ENCODE data around the gene ZNF511. TPM values are rescaled to one million over a fixed set of nuclear protein-coding genes. Genes with fewer than 3 reads are reported as not detected.
A peak's percentile ranks its signal among the peaks of the same experiment; 100 is the strongest.

ZNF511 gene
- total RNA-seq, 1 donor, result 24.6 TPM

DNA sequence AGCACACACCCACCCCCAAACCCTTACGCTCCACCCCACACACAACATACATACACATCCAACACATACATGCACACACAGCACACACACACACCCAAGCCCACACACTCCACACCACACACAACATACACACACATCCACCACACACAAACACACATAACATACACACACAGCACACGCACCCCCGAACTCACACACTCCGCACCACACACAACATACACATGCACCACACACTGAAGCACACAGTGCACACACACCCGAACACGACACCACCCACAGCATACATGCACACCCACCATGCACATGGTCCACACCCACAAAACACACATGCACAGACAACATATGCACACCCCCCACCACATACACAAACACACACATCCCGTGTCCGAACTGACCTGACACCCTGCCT lies 40.5 kb downstream of the ZNF511 start:
- H3K4me3 ChIP-seq (ENCODE audit: insufficient read depth, low read length), result no peak overlapping the region
- H3K4me2 ChIP-seq (ENCODE audit: insufficient read depth, low read length), result no peak overlapping the region
- no peaks in the 10 kb centered on the region for H4K20me1 ChIP-seq (ENCODE audit: insufficient read depth, low read length)
- TF ChIP-seq, protein P1, sequence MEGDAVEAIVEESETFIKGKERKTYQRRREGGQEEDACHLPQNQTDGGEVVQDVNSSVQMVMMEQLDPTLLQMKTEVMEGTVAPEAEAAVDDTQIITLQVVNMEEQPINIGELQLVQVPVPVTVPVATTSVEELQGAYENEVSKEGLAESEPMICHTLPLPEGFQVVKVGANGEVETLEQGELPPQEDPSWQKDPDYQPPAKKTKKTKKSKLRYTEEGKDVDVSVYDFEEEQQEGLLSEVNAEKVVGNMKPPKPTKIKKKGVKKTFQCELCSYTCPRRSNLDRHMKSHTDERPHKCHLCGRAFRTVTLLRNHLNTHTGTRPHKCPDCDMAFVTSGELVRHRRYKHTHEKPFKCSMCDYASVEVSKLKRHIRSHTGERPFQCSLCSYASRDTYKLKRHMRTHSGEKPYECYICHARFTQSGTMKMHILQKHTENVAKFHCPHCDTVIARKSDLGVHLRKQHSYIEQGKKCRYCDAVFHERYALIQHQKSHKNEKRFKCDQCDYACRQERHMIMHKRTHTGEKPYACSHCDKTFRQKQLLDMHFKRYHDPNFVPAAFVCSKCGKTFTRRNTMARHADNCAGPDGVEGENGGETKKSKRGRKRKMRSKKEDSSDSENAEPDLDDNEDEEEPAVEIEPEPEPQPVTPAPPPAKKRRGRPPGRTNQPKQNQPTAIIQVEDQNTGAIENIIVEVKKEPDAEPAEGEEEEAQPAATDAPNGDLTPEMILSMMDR (IDR thresholded peaks at IDR 0.05; ENCODE audit: extremely low read depth, low read depth, low read length), result no peak
- no peak for DNase-seq (ENCODE audit: insufficient read length, low spot score, missing footprints)
- no peak overlapping the region for H3K27ac ChIP-seq (ENCODE audit: low read depth, low read length)
- no peaks in the 10 kb centered on the region for H3K9me3 ChIP-seq (ENCODE audit: low read depth, low read length)
- peaks cover 4% of the 10 kb centered on the region for H3K27me3 ChIP-seq (ENCODE audit: insufficient read depth, low read length)
- H3K79me2 ChIP-seq (ENCODE audit: insufficient read depth, low read length), result no peaks in the 10 kb centered on the region
- H2AFZ ChIP-seq (ENCODE audit: low read length), result no peak overlapping the region
- no peaks in the 10 kb centered on the region for H3K36me3 ChIP-seq (ENCODE audit: insufficient read depth, low read length)
- no peaks in the 10 kb centered on the region for H3K4me1 ChIP-seq (ENCODE audit: insufficient read depth, low read length)

DNA sequence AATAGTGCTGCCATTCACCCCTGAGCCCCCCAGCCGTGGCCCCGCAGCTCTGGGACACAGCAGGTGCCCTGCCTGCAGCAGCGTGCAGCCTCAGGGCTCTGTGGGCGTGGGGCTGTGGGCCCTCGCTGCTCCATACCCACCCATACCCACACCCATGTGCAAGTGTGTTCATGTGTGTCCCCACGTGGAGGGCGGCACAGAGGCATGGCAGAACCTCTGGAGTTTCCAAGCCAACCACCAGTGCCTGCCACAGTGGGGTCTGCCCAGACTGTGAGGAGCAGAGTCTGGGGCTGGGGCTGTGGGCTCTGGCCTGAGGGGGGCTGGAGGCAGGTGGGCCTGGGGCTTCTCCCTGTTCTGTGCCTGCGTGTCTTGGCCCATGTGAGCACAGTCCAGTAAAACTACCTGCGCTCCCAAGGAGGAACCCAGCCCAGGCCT lies 40.9 kb downstream of the ZNF511 start:
- Histone ChIP-seq H3K4me2 (ENCODE audit: insufficient read depth, low read length) (no peak overlapping the region), H2AFZ (ENCODE audit: low read length) (no peak overlapping the region), H3K9me3 (ENCODE audit: low read depth, low read length) (no peaks in the 10 kb centered on the region), H3K79me2 (ENCODE audit: insufficient read depth, low read length) (no peaks in the 10 kb centered on the region), H3K27me3 (ENCODE audit: insufficient read depth, low read length) (no peaks in the 10 kb centered on the region), H3K36me3 (ENCODE audit: insufficient read depth, low read length) (no peaks in the 10 kb centered on the region), H3K4me1 (ENCODE audit: insufficient read depth, low read length) (no peaks in the 10 kb centered on the region), H3K4me3 (ENCODE audit: insufficient read depth, low read length) (no peak overlapping the region), H3K27ac (ENCODE audit: low read depth, low read length) (no peak overlapping the region), H4K20me1 (ENCODE audit: insufficient read depth, low read length) (no peaks in the 10 kb centered on the region)
- TF ChIP-seq, protein P1 (IDR thresholded peaks at IDR 0.05; ENCODE audit: extremely low read depth, low read depth, low read length), result no peak
- no peak for DNase-seq (ENCODE audit: insufficient read length, low spot score, missing footprints)

DNA sequence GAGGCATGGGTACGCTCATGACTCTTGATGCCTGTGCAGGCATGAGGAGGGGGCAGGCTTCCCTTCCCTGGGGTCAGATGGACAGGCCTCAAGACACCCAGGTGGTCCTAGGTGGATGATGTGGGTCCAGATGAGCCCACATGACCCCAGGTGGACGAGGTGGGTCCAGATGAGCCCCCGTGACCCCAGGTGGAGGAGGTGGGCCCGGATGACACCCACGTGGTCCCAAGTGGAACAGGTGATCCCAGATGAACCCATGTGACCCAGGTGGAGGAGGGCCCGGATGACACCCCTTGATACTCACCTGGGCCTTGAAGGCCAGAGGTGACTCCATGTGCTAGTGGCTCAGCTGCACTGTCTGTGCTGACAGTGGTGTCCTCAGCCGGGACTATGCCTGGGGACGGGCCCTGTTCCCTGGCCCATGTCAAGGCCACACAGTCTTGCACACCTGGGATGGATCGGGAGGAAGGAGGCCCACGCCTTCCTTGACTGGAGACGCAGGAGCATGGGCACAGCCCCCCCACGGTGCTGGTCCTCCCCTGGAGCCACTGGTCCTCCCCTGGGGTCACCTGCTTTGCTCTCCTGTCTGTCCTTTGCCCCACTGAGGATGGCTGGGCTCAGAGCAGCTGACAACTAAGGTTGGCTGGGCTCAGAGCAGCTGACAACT lies 41.7 kb downstream of the ZNF511 start:
- no peak overlapping the region for H3K4me2 ChIP-seq (ENCODE audit: insufficient read depth, low read length)
- no peaks in the 10 kb centered on the region for H3K4me1 ChIP-seq (ENCODE audit: insufficient read depth, low read length)
- TF ChIP-seq, protein P1 (IDR thresholded peaks at IDR 0.05; ENCODE audit: extremely low read depth, low read depth, low read length), result no peak
- DNase-seq (ENCODE audit: insufficient read length, low spot score, missing footprints), result peak; percentile 72
- no peak overlapping the region for H2AFZ ChIP-seq (ENCODE audit: low read length)
- no peaks in the 10 kb centered on the region for H3K27me3 ChIP-seq (ENCODE audit: insufficient read depth, low read length)
- no peaks in the 10 kb centered on the region for H3K9me3 ChIP-seq (ENCODE audit: low read depth, low read length)
- H3K4me3 ChIP-seq (ENCODE audit: insufficient read depth, low read length), result no peak overlapping the region
- H3K27ac ChIP-seq (ENCODE audit: low read depth, low read length), result no peak overlapping the region
- no peaks in the 10 kb centered on the region for H3K79me2 ChIP-seq (ENCODE audit: insufficient read depth, low read length)
- H4K20me1 ChIP-seq (ENCODE audit: insufficient read depth, low read length), result no peaks in the 10 kb centered on the region
- H3K36me3 ChIP-seq (ENCODE audit: insufficient read depth, low read length), result no peaks in the 10 kb centered on the region

DNA sequence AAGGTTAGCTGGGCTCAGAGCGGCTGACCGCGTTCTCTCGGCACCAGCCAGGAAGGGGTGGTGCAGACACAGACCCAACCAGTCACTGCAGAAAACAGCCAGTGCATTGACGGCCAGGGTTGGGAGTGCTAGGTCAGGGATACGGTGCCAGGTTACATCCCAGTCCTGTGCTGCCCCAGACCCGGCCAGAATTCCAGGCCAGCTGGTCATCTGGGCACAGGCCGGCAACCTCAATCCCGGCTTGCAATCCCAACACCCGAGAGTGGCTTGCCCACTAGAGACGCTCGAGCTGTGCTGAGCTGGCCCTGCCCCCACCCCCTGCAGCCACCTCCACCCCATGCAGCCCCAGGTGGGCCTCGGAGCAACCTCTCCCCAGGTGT lies 42.2 kb downstream of the ZNF511 start:
- TF ChIP-seq, protein P1 (IDR thresholded peaks at IDR 0.05; ENCODE audit: extremely low read depth, low read depth, low read length), result no peak
- Histone ChIP-seq H3K79me2 (ENCODE audit: insufficient read depth, low read length) (no peaks in the 10 kb centered on the region), H2AFZ (ENCODE audit: low read length) (no peak overlapping the region), H3K36me3 (ENCODE audit: insufficient read depth, low read length) (no peaks in the 10 kb centered on the region), H3K27me3 (ENCODE audit: insufficient read depth, low read length) (no peaks in the 10 kb centered on the region), H3K4me1 (ENCODE audit: insufficient read depth, low read length) (no peaks in the 10 kb centered on the region), H3K9me3 (ENCODE audit: low read depth, low read length) (no peaks in the 10 kb centered on the region), H3K4me2 (ENCODE audit: insufficient read depth, low read length) (no peak overlapping the region), H3K4me3 (ENCODE audit: insufficient read depth, low read length) (no peak overlapping the region), H4K20me1 (ENCODE audit: insufficient read depth, low read length) (no peaks in the 10 kb centered on the region), H3K27ac (ENCODE audit: low read depth, low read length) (no peak overlapping the region)
- DNase-seq (ENCODE audit: insufficient read length, low spot score, missing footprints), result peak; percentile 77

Measured in osteoblast (primary cell).